HG03139 (cell line): ENCODE measurements around the gene STEAP2.
A peak's percentile ranks its signal among the peaks of the same experiment; 100 is the strongest.

ENCODE experiments used
- ATAC-seq: cut with Tn5 transposase; IDR thresholded peaks from one replicate; pipeline ENCODE4 v1.9.1; 2021; ENCODE audit not compliant: unreplicated experiment

The STEAP2 gene

GRCh38 chr7:90192876-90193750, 18.4 kb upstream of the STEAP2 start:
- ATAC-seq, result no peak

GRCh38 chr7:90194911-90195809, 16.4 kb upstream of the STEAP2 start:
- no peak for ATAC-seq

DNA sequence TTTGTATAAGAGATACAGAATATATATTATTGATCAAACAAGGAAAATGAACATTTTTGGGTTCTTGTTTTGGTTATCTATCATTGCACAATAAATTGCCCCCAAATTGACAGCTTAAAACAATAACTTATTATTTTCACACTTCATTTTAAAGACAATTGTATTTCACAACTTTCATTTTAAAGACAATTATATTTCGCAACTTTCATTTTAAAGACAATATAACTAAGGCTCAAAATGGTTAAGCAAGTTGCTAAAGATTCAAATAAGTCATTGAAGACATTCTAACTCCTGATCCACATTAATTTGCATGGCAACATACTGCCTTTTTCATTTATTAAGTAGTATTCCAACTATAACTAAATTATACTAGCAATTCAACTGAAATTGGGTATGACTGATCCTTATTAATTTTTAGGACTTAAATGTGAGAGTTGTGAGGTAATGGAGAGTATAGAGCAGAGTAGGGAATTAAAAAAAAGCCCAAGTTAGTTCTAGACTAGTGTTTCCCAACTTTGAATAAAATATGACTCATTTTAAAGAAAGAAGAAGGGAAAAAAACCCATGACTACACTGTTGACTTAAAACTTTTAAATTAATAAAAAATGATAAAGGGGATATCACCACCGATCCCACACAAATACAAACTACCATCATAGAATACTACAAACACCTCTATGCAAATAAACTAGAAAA, 9.9 kb upstream of the STEAP2 start:
- no peak for ATAC-seq

- no peak for ATAC-seq
Measured at GRCh38 chr7:90207956-90208355, 3.6 kb upstream of the STEAP2 start.

- ATAC-seq, result no peak
Measured at GRCh38 chr7:90209776-90210175, 1.8 kb upstream of the STEAP2 start.

- no peak for ATAC-seq
Measured at GRCh38 chr7:90210475-90210874, 1.1 kb upstream of the STEAP2 start.

- ATAC-seq, result peak; percentile 22
Measured at GRCh38 chr7:90210981-90211380, 559 bp upstream of the STEAP2 start.

DNA sequence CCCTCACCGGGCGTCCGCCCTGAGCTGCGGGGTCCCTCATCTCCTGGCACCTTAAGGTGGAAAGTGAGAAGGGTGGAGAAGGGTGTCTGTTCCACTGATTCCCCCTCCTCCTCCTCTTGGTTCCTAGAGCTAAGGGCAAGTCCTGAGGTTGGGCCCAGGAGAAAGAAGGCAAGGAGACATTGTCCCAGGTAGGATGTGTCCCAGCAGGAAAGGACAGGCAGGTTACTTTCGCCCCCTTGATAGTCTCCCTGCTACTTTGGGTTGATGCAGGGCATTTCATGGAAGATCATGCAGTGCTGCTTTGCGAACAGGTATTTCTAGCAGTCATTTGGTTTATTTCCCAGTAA, 582 bp downstream of the STEAP2 start:
- peak; percentile 2 for ATAC-seq

GRCh38 chr7:90213521-90213920, 2.0 kb downstream of the STEAP2 start:
- no peak for ATAC-seq

- no peak for ATAC-seq
Measured at GRCh38 chr7:90216080-90216674, 4.6 kb downstream of the STEAP2 start.

- ATAC-seq, result no peak
Measured at GRCh38 chr7:90216771-90217170, 5.2 kb downstream of the STEAP2 start.

DNA sequence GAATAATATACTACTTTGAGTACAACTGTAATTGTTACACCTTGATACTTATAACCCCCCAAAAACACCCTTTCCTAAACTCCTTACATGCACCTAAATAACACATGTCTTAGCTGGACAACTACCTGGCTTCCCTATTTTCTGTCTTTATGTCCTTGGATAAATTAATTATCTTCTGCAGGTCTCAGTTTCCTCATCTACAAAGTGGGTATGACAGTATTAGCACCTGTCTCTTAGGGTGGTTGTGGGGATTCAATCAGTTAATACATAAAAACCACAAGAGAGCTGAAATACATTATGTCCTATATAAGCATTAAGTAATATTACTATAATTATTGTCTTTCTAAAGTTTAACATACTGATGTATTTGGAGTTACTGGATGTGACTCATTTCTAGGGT, 10.8 kb downstream of the STEAP2 start:
- ATAC-seq, result no peak

DNA sequence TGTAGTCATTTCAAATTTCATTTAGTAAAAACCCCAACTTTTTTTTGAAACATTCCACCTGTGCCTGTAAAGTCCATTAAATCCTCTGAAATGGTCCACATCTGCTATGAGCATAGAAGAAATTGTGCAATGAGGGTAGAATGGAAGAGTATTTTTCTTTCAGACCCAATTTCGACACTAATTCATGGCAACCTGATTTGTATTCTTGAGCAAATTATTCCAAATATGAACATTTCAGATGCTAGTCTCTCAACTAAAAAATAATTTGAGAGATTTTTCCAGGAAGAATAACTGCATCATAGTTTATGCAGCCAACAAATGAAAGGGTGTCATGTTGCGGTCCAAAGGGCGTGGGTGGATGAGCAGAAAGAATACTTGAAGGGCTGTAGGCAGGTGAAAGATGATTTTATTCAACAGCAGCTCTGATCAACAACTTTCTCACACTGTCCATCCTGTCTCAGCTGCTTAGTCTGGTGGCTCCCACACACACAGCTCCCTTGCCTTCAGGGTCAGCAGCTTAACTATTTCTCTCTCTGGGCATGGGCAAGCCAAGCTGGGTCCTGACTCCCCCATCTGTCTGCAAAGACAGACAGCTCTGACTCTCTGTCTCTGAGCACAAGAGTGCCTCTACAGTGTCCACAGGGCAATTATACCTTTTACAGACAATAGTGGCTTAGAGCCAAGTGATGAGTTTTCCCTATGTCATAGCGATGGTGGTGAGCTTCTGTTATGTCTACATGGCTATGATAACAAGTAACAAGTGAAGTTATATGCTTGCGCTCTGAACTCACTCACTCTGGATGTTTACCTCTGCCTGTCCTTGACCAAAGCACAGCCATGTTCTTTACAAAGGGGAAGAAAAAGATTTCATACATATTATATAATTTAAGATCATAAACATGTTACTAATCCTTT, 11.5 kb downstream of the STEAP2 start:
- no peak for ATAC-seq

- no peak for ATAC-seq
Measured at GRCh38 chr7:90224195-90224594, 12.7 kb downstream of the STEAP2 start.

DNA sequence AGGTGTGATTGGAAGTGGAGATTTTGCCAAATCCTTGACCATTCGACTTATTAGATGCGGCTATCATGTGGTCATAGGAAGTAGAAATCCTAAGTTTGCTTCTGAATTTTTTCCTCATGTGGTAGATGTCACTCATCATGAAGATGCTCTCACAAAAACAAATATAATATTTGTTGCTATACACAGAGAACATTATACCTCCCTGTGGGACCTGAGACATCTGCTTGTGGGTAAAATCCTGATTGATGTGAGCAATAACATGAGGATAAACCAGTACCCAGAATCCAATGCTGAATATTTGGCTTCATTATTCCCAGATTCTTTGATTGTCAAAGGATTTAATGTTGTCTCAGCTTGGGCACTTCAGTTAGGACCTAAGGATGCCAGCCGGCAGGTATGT, 13.6 kb downstream of the STEAP2 start:
- no peak for ATAC-seq

DNA sequence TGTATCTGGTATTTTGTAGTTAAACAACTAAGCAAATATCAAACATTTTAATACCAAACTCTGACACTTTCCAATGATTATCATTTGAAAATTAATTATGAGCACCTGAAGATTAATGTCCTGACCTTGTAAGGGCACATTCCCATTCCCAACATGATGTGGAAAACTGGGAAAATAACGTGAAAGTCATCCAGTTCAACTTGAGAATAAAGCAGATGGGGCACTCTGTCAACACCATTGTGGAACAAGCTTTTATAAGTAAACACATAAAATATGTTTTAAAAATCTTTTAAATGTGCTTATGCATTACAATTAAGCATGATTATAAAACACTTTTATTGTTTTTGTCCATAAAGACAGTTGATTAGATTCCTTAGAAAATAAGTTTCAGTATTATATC, 14.1 kb downstream of the STEAP2 start:
- ATAC-seq, result no peak

DNA sequence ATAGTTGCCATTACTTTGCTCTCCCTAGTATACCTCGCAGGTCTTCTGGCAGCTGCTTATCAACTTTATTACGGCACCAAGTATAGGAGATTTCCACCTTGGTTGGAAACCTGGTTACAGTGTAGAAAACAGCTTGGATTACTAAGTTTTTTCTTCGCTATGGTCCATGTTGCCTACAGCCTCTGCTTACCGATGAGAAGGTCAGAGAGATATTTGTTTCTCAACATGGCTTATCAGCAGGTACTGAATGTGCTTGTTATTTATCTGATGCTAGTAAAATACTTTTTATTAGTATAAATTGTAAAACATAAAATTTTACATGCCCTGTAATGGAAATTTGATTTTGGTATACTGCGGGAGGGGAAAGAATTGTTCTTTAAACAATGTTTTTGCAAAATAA, 15.7 kb downstream of the STEAP2 start:
- no peak for ATAC-seq

DNA sequence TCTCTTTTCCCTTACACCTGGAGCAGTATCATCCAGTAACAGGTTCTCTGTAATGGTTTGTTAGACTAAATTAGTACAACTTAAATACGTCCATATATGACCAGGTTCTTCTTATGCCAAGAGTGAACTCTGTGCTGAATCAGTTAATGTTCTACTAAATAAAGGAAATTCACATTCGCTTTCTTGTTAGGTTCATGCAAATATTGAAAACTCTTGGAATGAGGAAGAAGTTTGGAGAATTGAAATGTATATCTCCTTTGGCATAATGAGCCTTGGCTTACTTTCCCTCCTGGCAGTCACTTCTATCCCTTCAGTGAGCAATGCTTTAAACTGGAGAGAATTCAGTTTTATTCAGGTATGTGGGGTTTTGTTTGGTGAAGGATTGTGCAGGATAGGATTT, 18.1 kb downstream of the STEAP2 start:
- no peak for ATAC-seq

GRCh38 chr7:90230834-90231233, 19.3 kb downstream of the STEAP2 start:
- no peak for ATAC-seq

- no peak for ATAC-seq
Measured at GRCh38 chr7:90231304-90231703, 19.8 kb downstream of the STEAP2 start.
